Heart left ventricle (tissue), 16 donors: ENCODE data around the gene BEST1. TPM values are rescaled to one million over a fixed set of nuclear protein-coding genes. Genes with fewer than 3 reads are reported as not detected.

ENCODE experiments used
- ATAC-seq, 4 donors: fragments of 200-7000 bp; cut with Tn5 transposase; one replicate each; pipeline ENCODE4 v1.9.1; 2020 to 2022; ENCODE audit warnings: moderate library complexity in 4 of 4, mild to moderate bottlenecking in 3 of 4, moderate number of reproducible peaks in 1 of 4
- DNase-seq, 5 donors: peaks; one replicate each; pipeline ENCODE4 v3.0.0-alpha.2; 2020
- H3K27ac ChIP-seq, 12 donors: fragments of 200-600 bp; sonication (generic) in 4 of 12; one replicate each; pipeline versions ENCODE4 v1.5.0 to v1.8.0; 2016 to 2022; ENCODE audit warnings: mild to moderate bottlenecking in 2 of 12
- H3K27me3 ChIP-seq, 9 donors: fragments of 200-600 bp; sonication (generic) in 2 of 9; one replicate each; pipeline versions ENCODE4 v1.5.1 to v1.8.0; 2016 to 2022; ENCODE audit warnings: mild to moderate bottlenecking in 3 of 9
- H3K36me3 ChIP-seq, 9 donors: fragments of 200-600 bp; sonication (generic) in 2 of 9; one replicate each; pipeline versions ENCODE4 v1.5.0 to v1.8.0; 2018 to 2022; ENCODE audit warnings: mild to moderate bottlenecking in 2 of 9
- H3K4me1 ChIP-seq, 12 donors: fragments of 200-600 bp; sonication (generic) in 4 of 12; one replicate each; pipeline versions ENCODE4 v1.5.0 to v1.8.0; 2016 to 2022; ENCODE audit warnings: mild to moderate bottlenecking in 3 of 12
- H3K4me3 ChIP-seq, 12 donors: fragments of 200-600 bp; sonication (generic) in 4 of 12; one replicate each; pipeline versions ENCODE4 v1.5.0 to v1.8.0; 2017 to 2022; ENCODE audit warnings: mild to moderate bottlenecking in 9 of 12, moderate library complexity in 4 of 12
- H3K9me3 ChIP-seq, 12 donors: fragments of 200-600 bp; sonication (generic) in 4 of 12; one replicate each; pipeline versions ENCODE4 v1.5.0 to v1.8.0; 2016 to 2022; ENCODE audit warnings: mild to moderate bottlenecking in 1 of 12
- POLR2A ChIP-seq, 2 donors: fragments of 450-650 bp; IDR thresholded peaks; one replicate each; pipeline ENCODE4 v1.6.1; 2017; ENCODE audit warnings: antibody characterized with exemption in 2 of 2, mild to moderate bottlenecking in 2 of 2, moderate library complexity in 2 of 2
- WGBS, 4 donors: extraction: QIAGEN DNeasy Blood & Tissue Kit in 2 of 4; methylation state at CpG; one replicate each; pipeline versions ENCODE4 v1.1.5 to v1.1.7; 2013 to 2018; 5-methylcytosine and 5-hydroxymethylcytosine counted together
- intact Hi-C, 10 donors: fragments of 100-400 bp; cut with DNase I; formaldehyde crosslinking; loops; one replicate each; pipeline versions ENCODE4 v1.11.1 to v1.14.2; 2022
- polyA plus RNA-seq, 2 donors: library from polyadenylated mRNA; stranded (reverse); fragments of 200-250 nt; gene quantifications; one replicate each; pipeline ENCODE4 v1.2.3, GENCODE V29; 2013
- total RNA-seq, 9 donors: library from RNA; depleted of rRNA in 2 of 9; stranded (reverse); fragments of >200 nt in 2 of 9; fragmentation: NEBNext Ultra II Directional in 3 of 9; extraction: Animal tissue kit (Norgen Biotek cat#: 25700) in 3 of 9; gene quantifications; one replicate each; pipeline versions ENCODE4 v1.1.0 to v1.2.4, GENCODE V29; 2016 to 2023
- TF ChIP-seq, protein P1 (sequence below), 12 donors: fragments of 200-600 bp; sonication (generic) in 4 of 12; IDR thresholded peaks; one replicate each; pipeline versions ENCODE4 v1.5.0 to v1.8.0; 2018 to 2022; ENCODE audit warnings: antibody characterized with exemption in 12 of 12, mild to moderate bottlenecking in 5 of 12
- donor health status: ischemic (EF 13 %, LVEDD 7.1; RV severe dilation, severe dysfunction).
- donor health status: healthy with polysubstance abuse.
- donor health status: DM: no; HTN: yes; CAD: no.
- donor health status: DM: no; HTN: no; CAD: no.
- donor health status: ischemic (EF 25% LVEDD 6.9; RV normal size, moderate dysfunction).
- donor health status: ischemic (EF 25% LVEDD 5.7; RV mildly dilated, moderate dysfunction).
- donor health status: healthy.
- donor health status: DM: yes; HTN: yes; CAD: no.
- donor health status: ischemic (EF 35%, LVEDD 5.7; RV mildly dilated, moderate dysfunction).
- donor health status: nonischemic (EF 11% LVEDD 7.7; RV severe dilation, severe dysfunction).
- donor health status: DM: yes; HTN: yes; CAD: no.
- donor health status: PGD.
- donor health status: ischemic (EF 29% LVEDD 5.4; RV normal size, mild dysfunction).
- donor health status: nonischemic (EF 23%, LVEDD 6.1; RV moderate dilation, normal function).

Gene BEST1
- total and polyA plus RNA-seq, 11 donors, result 0.64 to 4.4 (median 1.2) TPM

DNA sequence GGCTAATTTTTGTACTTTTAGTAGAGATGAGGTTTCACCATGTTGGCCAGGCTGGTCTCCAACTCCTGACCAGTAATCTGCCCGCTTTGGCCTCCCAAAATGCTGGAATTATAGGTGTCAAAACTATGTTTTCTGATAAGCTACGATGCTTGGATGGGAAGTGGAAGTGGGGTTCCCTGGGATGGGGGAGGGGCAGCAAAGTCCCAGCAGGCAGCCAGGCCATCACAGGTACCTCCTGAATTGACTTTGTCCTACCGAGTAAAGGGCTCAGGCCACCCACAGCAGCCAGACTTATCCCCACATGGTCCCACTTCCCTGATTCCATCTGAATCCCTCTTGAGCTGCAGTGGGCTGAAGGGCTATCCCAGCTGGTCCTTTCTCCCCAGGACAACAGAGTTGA lies 10.4 kb downstream of the BEST1 start:
- intact Hi-C loops, result loop anchor here in 3 of 10 donors (5.0 to 10.0 kb wide), 3 partner anchors 68 to 163 kb away; partner anchors contain the start of gene FADS3 (in 2 of the 3)
- peaks cover 0 to 43% (median 29%) of the 10 kb centered on the region in 9 donors for H3K36me3 ChIP-seq
- H3K27me3 ChIP-seq, result peaks cover 0 to under 1% (median 0%) of the 10 kb centered on the region in 9 donors
- 81 to 95% (median 87%) methylated on average over 3 of the region's 3 CpGs for WGBS, 4 donors
- H3K4me3 ChIP-seq, result no peak overlapping the region
- DNase-seq (no peak), ATAC-seq (no peak)
- no peak for TF ChIP-seq POLR2A (IDR thresholded peaks at IDR 0.05)
- TF ChIP-seq, protein P1, sequence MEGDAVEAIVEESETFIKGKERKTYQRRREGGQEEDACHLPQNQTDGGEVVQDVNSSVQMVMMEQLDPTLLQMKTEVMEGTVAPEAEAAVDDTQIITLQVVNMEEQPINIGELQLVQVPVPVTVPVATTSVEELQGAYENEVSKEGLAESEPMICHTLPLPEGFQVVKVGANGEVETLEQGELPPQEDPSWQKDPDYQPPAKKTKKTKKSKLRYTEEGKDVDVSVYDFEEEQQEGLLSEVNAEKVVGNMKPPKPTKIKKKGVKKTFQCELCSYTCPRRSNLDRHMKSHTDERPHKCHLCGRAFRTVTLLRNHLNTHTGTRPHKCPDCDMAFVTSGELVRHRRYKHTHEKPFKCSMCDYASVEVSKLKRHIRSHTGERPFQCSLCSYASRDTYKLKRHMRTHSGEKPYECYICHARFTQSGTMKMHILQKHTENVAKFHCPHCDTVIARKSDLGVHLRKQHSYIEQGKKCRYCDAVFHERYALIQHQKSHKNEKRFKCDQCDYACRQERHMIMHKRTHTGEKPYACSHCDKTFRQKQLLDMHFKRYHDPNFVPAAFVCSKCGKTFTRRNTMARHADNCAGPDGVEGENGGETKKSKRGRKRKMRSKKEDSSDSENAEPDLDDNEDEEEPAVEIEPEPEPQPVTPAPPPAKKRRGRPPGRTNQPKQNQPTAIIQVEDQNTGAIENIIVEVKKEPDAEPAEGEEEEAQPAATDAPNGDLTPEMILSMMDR (IDR thresholded peaks at IDR 0.05), result no peak
- no peaks in the 10 kb centered on the region for H3K9me3 ChIP-seq
- peak overlapping the region in 10 of 12 donors; percentile 58 to 100 (median 87) for H3K27ac ChIP-seq
- peaks cover 6 to 58% (median 49%) of the 10 kb centered on the region in 12 donors for H3K4me1 ChIP-seq

DNA sequence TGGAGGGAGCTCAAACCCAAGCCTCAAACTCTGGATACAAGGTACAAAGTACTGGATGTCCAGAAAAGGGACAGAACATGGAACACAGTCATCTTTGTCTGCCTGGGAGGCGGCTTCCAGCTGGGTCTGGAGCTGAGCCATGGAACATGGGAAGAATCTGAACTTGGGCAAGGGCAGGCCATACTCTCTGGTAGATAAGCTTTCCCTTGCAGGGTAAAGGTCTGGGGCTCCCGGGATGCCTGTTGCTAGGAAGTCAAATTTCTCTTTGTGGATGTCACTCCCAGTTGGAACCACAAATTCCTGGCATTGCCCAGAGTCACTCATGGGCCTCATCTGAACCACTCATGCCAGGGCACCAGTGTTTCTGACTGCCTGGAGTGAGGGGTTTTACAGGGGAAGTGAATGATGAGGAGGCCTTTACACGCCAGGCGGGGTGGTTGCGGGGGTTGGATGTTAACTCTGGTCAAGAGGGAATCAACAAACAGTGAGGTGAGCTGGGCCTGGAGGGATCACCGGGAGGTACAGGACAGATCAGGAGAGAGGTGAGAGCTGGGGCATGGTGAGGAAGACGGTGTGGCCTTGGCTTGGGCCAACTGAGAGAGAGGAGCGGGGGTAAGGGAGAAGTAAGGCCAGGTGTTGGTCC lies 11.5 kb downstream of the BEST1 start:
- Histone ChIP-seq H3K27me3 (no peaks in the 10 kb centered on the region), H3K9me3 (no peaks in the 10 kb centered on the region), H3K36me3 (peaks cover 0 to 54% (median 33%) of the 10 kb centered on the region in 9 donors), H3K4me3 (no peak overlapping the region), H3K4me1 (peaks cover 6 to 59% (median 50%) of the 10 kb centered on the region in 12 donors), H3K27ac (peak overlapping the region; percentile 30 to 100 (median 84))
- 69 to 79% (median 75%) methylated on average over 8 of the region's 8 CpGs for WGBS, 4 donors
- no peak for TF ChIP-seq POLR2A (IDR thresholded peaks at IDR 0.05)
- TF ChIP-seq, protein P1 (IDR thresholded peaks at IDR 0.05), result no peak
- ATAC-seq, result peak; percentile 76 to 85 (median 78)
- peak in 4 of 5 donors; percentile 68 to 89 (median 78) for DNase-seq
- intact Hi-C loops, result loop anchor here in 3 of 10 donors (1.0 to 10.0 kb wide), 4 partner anchors 10 to 164 kb away; partner anchors contain the start of gene FADS3 (in 2 of the 3)

DNA sequence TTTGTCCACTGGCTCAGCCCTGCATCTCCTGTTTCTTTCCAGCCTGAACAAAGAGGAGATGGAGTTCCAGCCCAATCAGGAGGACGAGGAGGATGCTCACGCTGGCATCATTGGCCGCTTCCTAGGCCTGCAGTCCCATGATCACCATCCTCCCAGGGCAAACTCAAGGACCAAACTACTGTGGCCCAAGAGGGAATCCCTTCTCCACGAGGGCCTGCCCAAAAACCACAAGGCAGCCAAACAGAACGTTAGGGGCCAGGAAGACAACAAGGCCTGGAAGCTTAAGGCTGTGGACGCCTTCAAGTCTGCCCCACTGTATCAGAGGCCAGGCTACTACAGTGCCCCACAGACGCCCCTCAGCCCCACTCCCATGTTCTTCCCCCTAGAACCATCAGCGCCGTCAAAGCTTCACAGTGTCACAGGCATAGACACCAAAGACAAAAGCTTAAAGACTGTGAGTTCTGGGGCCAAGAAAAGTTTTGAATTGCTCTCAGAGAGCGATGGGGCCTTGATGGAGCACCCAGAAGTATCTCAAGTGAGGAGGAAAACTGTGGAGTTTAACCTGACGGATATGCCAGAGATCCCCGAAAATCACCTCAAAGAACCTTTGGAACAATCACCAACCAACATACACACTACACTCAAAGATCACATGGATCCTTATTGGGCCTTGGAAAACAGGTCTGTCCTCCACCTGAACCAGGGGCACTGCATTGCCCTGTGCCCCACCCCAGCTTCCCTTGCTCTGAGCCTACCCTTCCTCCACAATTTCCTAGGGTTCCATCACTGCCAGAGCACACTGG lies 12.3 kb downstream of the BEST1 start:
- no peak for TF ChIP-seq POLR2A (IDR thresholded peaks at IDR 0.05)
- TF ChIP-seq, protein P1 (IDR thresholded peaks at IDR 0.05), result no peak

DNA sequence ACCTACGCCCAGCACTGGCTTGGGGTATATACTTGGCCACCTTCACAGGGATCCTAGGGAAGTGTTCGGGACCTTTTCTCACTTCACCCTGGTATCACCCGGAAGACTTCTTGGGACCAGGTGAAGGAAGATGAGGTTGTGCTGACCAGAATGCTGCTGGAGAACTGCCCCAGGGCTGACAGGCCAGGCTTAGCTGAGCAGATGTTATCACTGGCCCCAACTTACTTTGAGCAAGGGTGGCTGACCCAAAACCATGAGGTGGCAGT lies 12.8 kb downstream of the BEST1 start:
- TF ChIP-seq POLR2A (IDR thresholded peaks at IDR 0.05), result no peak
- TF ChIP-seq, protein P1 (IDR thresholded peaks at IDR 0.05), result no peak
- 93 to 97% (median 95%) methylated on average over 2 to 3 of the region's 3 CpGs; no CpG with 5 or more reads in 1 of the 4 donors for WGBS, 4 donors
- intact Hi-C loops, result loop anchor here in 3 of 10 donors (5.0 to 10.0 kb wide), 3 partner anchors 71 to 166 kb away; partner anchors contain the start of gene FADS3 (in 2 of the 3)
- Histone ChIP-seq H3K27ac (peak overlapping the region; percentile 29 to 100 (median 84)), H3K36me3 (peaks cover 0 to 53% (median 33%) of the 10 kb centered on the region in 9 donors), H3K27me3 (no peaks in the 10 kb centered on the region), H3K4me1 (peaks cover 6 to 59% (median 50%) of the 10 kb centered on the region in 12 donors), H3K4me3 (no peak overlapping the region), H3K9me3 (no peaks in the 10 kb centered on the region)
- DNase-seq, result no peak
- no peak for ATAC-seq

More for the DNA sequence above, 12.3 kb downstream of the BEST1 start:
- WGBS, 4 donors, result 83 to 92% (median 88%) methylated on average over 12 of the region's 12 CpGs
- peaks cover 0 to 54% (median 33%) of the 10 kb centered on the region in 9 donors for H3K36me3 ChIP-seq
- H3K9me3 ChIP-seq, result no peaks in the 10 kb centered on the region
- no peak overlapping the region for H3K4me3 ChIP-seq
- ATAC-seq, result peak in 1 of 4 donors; percentile 0
- H3K27ac ChIP-seq, result peak overlapping the region; percentile 30 to 100 (median 84)
- H3K4me1 ChIP-seq, result peaks cover 6 to 59% (median 50%) of the 10 kb centered on the region in 12 donors
- intact Hi-C loops, result loop anchor here in 3 of 10 donors (5.0 to 10.0 kb wide), 3 partner anchors 70 to 165 kb away; partner anchors contain the start of gene FADS3 (in 2 of the 3)
- H3K27me3 ChIP-seq, result no peaks in the 10 kb centered on the region
- peak in 1 of 5 donors; percentile 17 for DNase-seq
